ENCODE data around the gene IMP3. TPM values are rescaled to one million over a fixed set of nuclear protein-coding genes. Genes with fewer than 3 reads are reported as not detected.

IMP3 gene
- total and polyA plus RNA-seq, 2 donors from 2014 or later, result 52.0 to 95.0 TPM

DNA sequence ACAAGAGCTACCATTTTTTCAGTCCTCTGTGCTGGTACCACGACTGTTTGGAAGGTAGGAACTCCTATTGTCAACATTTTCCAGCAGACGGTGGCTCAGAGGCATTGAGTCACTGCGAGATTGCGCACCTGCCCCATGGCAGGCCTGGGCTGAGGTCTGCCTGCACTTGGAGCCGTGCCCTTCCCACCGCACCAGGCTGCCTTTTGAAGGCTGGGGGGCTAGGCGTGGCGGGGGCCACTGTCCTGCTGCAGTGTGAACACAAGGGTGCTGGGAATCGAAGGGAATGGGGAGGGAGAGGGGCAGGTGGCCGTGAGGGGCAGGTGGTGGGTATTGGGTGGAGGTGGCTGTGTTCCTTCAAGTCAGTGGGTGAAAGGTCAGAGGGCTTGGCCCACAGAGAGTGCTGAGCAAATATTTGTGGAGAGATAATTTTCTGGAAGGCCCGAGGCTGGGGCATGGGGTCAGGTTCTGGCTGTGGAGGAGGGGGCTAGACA lies 24.0 kb upstream of the IMP3 start:
- FAIRE-seq (no peak), DNase-seq (no peak)
- intact Hi-C loops (cut with DNase I), result no loop called here
- Histone ChIP-seq H3K4me3 (ENCODE audit: low read length in 3 of 3) (no peak overlapping the region), H3K27me3 (ENCODE audit: control insufficient read depth, insufficient read depth, low read length) (no peaks in the 10 kb centered on the region), H3K9ac (ENCODE audit: low read length in 3 of 3) (no peak overlapping the region), H3K36me3 (ENCODE audit: control insufficient read depth in 2 of 3, insufficient read depth in 3 of 3, low read length in 3 of 3) (peaks cover 0 to 3% (median 0%) of the 10 kb centered on the region in 3 donors), H3K4me1 (ENCODE audit: control insufficient read depth in 2 of 3, insufficient read depth in 2 of 3, low read depth in 1 of 3, low read length in 3 of 3) (peaks cover 0 to 10% (median 0%) of the 10 kb centered on the region in 3 donors), H3K27ac (ENCODE audit: low read depth in 2 of 2, low read length in 2 of 2) (no peak overlapping the region), H3K9me3 (ENCODE audit: control insufficient read depth in 2 of 3, insufficient read depth in 1 of 3, low read length in 3 of 3) (no peaks in the 10 kb centered on the region)
- TF ChIP-seq, protein P1, sequence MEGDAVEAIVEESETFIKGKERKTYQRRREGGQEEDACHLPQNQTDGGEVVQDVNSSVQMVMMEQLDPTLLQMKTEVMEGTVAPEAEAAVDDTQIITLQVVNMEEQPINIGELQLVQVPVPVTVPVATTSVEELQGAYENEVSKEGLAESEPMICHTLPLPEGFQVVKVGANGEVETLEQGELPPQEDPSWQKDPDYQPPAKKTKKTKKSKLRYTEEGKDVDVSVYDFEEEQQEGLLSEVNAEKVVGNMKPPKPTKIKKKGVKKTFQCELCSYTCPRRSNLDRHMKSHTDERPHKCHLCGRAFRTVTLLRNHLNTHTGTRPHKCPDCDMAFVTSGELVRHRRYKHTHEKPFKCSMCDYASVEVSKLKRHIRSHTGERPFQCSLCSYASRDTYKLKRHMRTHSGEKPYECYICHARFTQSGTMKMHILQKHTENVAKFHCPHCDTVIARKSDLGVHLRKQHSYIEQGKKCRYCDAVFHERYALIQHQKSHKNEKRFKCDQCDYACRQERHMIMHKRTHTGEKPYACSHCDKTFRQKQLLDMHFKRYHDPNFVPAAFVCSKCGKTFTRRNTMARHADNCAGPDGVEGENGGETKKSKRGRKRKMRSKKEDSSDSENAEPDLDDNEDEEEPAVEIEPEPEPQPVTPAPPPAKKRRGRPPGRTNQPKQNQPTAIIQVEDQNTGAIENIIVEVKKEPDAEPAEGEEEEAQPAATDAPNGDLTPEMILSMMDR (IDR thresholded peaks at IDR 0.05; ENCODE audit: borderline replicate concordance, extremely low read depth, insufficient read depth), result no peak

DNA sequence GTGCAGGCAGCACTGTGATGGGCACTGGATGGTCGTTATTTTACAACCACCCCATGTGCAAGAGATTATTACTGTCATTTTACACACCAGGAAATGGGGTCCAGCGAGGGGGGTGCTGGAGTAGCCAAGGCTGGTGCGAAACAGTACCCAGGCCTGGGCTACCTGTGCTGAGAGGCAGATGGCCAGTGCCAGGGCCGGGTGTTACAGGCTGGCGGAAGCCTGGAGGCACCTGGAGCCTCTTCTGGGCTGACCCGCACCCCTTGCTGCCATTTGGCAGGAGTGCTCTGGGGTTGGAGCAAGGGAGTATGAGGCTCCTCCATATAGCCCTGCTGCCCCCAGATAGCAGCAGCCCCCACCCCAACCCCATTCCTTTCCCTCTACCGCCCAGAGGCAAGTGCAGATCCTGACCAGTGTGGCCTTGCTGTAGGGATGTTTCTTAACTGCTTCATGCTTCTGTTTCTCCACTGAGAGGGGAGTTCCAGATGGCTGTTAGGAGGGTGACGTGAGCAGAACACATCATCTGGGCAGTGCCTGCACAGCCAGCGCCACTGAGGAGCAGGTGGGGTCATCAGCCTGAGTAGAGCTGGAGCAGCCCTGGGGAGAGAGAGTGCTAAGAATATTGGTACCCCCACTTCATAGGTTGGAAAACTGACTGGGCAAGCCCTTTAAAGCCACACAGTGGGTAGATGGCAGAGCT lies 22.9 kb upstream of the IMP3 start:
- no peak for FAIRE-seq
- no peak overlapping the region for H3K4me3 ChIP-seq (ENCODE audit: low read length in 3 of 3)

DNA sequence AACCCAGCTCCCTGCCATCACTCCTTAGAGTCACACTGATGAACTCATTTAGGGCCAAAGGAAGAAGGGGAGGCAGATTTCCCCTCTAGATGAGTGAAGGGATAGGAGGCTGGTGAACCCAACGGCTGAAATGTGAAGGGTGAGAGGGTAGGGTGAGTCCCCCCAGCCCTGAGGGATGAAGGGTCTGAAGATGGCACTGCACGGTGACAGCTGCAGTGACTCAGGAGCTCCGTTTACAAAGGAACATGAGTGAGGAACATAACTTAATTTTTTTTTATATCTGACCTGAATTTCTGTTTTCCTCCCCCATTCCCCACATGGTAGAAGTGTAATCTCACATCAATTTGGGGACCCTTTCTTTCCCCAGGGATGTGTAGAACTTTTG lies 21.7 kb upstream of the IMP3 start:
- Histone ChIP-seq H3K9ac (ENCODE audit: low read length in 3 of 3) (no peak overlapping the region), H3K27ac (ENCODE audit: low read depth in 2 of 2, low read length in 2 of 2) (peak overlapping the region; percentile 23 to 38), H3K4me1 (ENCODE audit: control insufficient read depth in 2 of 3, insufficient read depth in 2 of 3, low read depth in 1 of 3, low read length in 3 of 3) (peaks cover 0 to 9% (median 0%) of the 10 kb centered on the region in 3 donors), H3K4me3 (ENCODE audit: low read length in 3 of 3) (no peak overlapping the region), H3K27me3 (ENCODE audit: control insufficient read depth, insufficient read depth, low read length) (no peaks in the 10 kb centered on the region), H3K36me3 (ENCODE audit: control insufficient read depth in 2 of 3, insufficient read depth in 3 of 3, low read length in 3 of 3) (peaks cover 2 to 3% (median 2%) of the 10 kb centered on the region in 3 donors), H3K9me3 (ENCODE audit: control insufficient read depth in 2 of 3, insufficient read depth in 1 of 3, low read length in 3 of 3) (no peaks in the 10 kb centered on the region)
- TF ChIP-seq, protein P1 (IDR thresholded peaks at IDR 0.05; ENCODE audit: borderline replicate concordance, extremely low read depth, insufficient read depth), result no peak
- no peak for FAIRE-seq
- DNase-seq, result no peak
- intact Hi-C loops (cut with DNase I), result no loop called here

More for the DNA sequence above, 22.9 kb upstream of the IMP3 start:
- H3K27me3 ChIP-seq (ENCODE audit: control insufficient read depth, insufficient read depth, low read length), result no peaks in the 10 kb centered on the region
- no peak for DNase-seq
- H3K9me3 ChIP-seq (ENCODE audit: control insufficient read depth in 2 of 3, insufficient read depth in 1 of 3, low read length in 3 of 3), result no peaks in the 10 kb centered on the region
- H3K9ac ChIP-seq (ENCODE audit: low read length in 3 of 3), result no peak overlapping the region
- no peak overlapping the region for H3K27ac ChIP-seq (ENCODE audit: low read depth in 2 of 2, low read length in 2 of 2)
- H3K4me1 ChIP-seq (ENCODE audit: control insufficient read depth in 2 of 3, insufficient read depth in 2 of 3, low read depth in 1 of 3, low read length in 3 of 3), result peaks cover 0 to 10% (median 0%) of the 10 kb centered on the region in 3 donors
- TF ChIP-seq, protein P1 (IDR thresholded peaks at IDR 0.05; ENCODE audit: borderline replicate concordance, extremely low read depth, insufficient read depth), result no peak
- H3K36me3 ChIP-seq (ENCODE audit: control insufficient read depth in 2 of 3, insufficient read depth in 3 of 3, low read length in 3 of 3), result peaks cover 0 to 3% (median 2%) of the 10 kb centered on the region in 3 donors
- intact Hi-C loops (cut with DNase I), result no loop called here
